Measurements from ENCODE around the gene TMEM138.
A peak's percentile ranks its signal among the peaks of the same experiment; 100 is the strongest.

Gene TMEM138

DNA sequence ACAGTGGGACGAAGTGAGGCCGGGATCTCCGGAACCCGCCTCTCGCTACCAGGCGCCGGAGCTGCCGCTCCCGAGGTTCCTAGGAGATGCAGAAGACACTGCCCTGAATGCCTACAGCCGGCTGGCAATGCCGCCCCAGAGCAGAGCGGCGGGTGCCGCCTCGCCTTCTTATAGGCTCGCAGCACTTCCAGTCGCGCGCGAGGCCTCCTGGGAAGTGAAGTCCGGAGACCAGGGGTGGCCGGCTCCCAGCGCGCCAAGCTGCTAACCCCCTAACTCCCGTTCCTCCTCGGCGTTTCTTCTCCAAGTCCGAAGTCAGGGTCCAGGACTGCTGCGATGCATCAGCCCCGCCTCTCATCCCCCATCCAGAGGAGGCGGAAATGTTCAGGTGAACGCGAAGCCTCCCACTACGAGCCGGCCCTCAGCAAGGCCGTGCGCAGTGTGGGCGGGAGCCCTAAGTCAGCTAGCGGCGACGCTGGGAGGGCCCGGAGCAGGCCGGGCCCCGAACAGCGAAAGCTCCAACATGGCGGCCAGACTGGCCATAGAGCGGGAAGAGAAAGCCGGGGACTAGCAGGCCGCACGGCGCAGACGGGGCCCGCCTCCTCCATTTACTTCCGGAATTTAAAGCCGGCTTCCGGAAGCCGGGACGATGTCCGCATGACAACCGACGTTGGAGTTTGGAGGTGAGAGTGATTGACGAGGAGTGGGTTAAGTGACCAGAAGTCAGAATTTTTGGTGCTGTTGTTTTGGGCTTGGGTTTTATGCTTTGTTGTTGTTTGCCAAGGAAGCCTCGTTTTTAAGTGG, at the start of gene TMEM138, which contains the start of gene CYB561A3:
Gene TMEM138 (plus strand): TSS at position 634 of the 801 bp plus-strand sequence. CDS start 2,017 bp downstream, outside the sequence.
Gene CYB561A3 (minus strand): TSS at position 142 of the 801 bp plus-strand sequence. CDS start 5,169 bp downstream, outside the sequence.
- peak; percentile 90 for DNase-seq

DNA sequence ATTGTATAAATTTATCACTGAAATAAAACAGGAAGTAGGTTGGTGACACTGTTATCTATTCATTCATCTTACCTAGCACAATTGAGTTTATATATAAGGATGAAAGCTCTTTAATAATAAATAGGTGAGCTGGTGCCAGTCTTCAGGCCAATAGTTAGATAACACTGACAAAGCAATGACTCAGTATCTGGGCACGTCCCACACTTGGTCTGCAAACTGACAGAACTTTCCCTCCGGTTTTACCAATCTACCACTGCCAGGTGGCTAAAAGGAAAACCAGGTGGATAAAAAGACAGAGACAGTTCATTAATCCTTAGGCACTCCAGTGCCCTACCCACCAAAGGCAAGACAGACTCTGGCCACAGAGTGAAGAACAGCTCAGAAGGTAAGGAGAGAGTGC, 46.9 kb upstream of the TMEM138 start:
- no peak for DNase-seq

DNA sequence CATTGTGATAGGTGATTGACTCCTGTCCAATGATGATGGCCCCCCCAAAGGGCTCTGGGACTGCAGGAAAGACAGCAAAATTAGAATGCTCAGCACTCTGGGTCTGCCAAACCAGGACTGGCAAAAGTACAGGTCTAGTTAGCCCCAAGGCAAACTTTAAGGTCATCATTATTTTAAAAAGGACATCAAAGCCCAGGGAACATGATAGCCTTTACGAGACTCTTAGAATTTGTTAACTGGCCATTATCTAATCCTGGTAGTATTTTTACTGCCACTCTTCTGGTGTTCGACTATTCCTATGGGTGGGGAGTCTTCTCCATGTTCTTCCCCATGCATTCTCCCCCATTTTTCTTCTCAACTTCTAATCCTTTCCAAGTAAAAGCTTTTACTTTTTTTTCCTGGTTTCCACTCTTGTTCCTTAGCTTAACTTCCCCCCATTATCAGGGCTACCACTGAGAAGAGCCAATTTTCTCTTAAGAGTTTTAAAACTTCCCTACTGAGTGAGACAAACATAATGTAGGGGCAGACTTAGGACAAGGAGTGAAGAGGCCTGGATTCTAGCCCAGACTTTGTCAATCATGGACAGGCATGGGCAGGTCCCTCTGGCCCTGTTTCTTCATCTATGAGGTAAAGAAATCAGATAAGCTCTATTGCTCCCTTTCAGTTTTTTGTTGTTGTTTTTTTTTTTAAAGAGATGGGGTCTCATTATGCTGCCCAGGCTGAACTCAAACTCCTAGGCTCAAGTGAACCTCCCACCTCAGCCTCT, 36.3 kb upstream of the TMEM138 start:
- no peak for DNase-seq

DNA sequence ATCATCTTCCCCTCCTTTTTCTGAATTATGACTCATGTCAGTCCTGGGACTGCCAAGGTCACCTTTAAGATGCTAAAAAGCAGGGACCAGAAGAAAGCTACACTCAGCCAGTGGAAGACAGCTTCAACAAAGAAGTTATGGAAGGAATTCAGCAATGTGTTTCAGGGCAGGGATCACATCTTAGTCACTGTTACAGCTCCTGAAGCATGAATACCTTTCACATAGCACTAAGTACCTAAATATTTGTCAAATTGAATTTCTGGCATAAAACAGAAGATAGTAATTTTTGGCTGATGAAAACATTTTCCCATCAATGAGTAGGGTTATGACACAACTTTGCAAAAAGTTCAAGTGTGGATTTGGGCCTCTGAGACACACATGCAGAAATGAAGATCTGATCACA, 34.5 kb upstream of the TMEM138 start:
- no peak for DNase-seq

DNA sequence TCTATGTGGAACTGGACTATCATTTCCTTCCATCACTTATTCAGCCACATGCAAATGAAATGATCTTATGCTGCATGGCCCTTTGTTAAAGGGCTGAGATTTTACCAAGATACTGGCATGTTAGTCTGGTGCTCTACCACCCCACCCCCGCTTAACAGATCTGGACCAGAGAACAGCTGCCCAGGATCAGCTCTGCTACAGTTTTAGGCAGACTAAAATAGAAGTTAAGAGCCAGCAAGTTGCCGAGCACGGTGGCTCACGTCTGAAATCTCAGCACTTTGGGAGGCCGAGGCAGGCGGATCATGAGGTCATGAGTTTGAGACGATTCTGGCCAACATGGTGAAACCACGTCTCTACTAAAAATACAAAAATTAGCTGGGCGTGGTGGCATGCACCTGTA, 33.8 kb upstream of the TMEM138 start:
- DNase-seq = no peak

DNA sequence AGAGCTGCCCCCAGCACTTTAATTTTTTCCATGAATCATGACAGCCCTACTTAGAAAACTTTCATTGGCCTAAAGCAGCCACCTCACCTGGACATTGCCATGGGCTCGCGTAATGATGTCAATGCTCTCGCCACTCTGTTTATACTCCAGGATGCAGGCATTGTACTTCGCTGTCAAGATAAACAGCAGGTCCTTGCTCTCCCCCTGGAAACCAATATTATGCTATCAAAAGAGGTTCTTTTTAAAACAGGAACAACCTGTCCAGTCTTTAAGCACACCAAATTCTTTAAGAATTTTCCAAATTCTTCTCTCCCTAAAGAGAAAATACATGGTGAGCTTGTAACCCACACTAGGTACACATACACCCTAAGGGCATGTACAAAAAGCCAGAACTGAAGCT, 32.3 kb upstream of the TMEM138 start:
- no peak for DNase-seq

DNA sequence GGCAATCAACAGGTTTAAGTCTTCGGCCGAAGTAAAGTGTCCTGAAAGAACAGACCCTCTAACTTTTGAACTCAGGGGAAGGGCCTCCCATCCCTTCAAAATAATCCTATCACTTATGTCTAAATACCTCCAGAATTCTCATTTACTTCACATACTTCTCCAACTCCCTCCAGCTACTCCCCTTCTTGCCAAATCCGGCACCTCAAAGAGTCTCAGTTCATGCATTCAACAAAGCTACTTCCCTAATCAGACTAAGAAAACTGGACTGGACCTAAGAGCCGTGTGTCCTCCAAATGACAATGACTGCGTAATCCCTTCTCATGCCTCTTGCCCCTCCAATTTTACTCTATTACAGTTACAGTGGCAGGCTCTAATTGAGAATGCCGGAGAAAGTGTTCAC, 30.5 kb upstream of the TMEM138 start:
- no peak for DNase-seq

DNA sequence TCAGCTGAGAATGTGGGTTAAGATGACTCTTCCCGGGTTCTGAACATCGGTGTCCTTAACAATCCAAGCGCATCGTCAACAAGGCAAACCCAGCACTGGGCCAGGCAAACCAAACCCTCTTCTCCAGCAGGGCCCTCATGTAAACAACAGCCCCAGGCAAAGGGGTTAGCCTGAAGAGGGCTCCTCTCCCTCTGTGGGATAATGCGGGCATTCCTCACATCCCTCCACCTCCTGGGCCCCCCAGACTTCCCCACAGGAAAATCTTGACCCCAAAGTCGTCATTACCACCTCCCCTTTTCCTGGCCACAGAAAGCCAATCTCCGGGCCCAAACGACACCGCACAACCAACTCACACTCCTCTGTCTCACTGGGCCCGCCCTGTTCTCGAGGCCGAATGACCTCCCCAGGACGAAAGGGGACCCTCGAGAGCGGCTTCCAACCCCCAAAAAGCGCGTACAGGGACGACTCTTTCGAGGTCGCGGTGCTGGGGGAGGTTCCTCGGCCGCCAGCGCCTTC, 29.8 kb upstream of the TMEM138 start:
- DNase-seq = no peak

DNA sequence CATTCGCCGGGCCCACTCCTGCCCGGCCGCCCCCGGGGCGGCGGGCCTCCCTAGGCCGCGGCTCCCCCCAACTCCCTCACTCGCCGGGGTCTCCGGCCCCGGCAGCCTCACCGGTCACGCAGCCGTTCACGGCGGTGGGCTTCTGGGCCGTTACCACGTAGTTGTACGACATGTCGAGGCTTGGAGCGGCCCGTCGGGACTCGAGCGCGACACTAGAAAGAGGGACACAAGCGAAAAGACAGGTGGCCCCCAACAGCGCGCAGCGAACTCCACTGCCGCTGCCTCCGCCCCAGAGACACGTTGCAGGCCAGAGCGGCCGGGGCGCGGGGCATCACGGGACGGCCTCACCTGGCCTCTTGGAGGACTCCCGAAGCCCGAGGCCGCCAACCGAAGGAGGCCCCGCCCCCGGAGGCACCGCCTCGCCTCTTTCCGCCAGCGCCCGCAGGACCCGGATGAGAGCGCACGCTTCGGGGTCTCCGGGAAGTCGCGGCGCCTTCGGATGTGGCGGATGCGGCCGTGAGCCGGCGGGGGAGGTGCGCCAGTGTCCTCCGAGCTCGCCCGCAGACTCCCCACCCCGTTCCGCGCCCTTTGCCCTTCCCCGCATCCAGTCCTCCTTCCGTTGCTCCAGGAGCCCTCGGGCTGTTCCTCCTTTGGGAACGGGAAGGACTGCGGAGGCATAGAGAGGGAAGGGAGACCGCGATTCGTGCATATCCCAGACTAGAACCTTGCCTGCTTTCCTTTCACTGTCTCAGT, 29.2 kb upstream of the TMEM138 start, which contains the start of the genes DDB1 and TKFC:
Gene DDB1 (minus strand): TSS at position 309 of the 753 bp plus-strand sequence. CDS start 137 bp downstream, at position 172.
Gene TKFC (plus strand): TSS at position 432 of the 753 bp plus-strand sequence. CDS start 1,501 bp downstream, outside the sequence.
- DNase-seq = peak; percentile 92

DNA sequence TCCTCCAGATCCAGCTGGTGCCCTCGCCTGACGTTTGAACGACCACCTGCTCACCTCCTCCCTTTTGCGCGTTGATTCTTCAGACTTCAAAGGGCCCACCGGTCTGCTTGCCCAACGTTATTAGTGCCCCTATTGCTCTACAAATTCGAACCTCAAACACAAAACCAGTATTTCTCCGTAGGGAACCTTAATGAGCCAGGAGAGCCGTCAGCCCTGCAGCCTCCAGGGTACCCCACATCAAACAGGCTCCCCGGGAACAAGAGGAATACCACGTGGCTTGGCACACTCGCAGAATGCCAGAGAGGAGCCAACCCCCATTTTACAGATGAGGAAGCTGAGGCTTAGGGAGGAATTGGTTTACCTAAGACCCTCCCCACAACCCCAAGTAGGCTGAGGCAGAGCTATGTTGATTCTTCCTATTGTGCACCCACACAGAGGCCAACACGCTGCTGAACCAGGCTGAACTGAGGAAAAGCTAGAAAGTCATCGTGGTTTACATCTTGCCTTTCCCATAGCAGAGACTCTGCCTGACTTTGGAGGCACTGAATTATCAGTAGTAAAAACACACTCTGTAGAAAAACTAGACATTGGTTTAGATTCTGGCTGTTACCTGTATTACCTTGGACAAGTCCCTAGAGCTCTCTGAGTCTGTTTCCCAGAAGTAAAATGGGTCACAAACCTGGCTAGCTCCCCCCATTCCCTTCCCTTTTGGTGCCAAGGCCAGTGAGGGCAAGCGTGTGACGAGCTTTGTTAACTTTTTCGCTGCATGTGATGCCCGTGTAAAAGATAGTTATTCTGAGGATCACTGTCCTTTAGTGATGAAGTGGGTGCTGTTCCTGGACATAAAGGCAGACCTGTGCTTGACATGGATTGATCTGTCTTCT, 28.4 kb upstream of the TMEM138 start:
- DNase-seq = no peak

DNA sequence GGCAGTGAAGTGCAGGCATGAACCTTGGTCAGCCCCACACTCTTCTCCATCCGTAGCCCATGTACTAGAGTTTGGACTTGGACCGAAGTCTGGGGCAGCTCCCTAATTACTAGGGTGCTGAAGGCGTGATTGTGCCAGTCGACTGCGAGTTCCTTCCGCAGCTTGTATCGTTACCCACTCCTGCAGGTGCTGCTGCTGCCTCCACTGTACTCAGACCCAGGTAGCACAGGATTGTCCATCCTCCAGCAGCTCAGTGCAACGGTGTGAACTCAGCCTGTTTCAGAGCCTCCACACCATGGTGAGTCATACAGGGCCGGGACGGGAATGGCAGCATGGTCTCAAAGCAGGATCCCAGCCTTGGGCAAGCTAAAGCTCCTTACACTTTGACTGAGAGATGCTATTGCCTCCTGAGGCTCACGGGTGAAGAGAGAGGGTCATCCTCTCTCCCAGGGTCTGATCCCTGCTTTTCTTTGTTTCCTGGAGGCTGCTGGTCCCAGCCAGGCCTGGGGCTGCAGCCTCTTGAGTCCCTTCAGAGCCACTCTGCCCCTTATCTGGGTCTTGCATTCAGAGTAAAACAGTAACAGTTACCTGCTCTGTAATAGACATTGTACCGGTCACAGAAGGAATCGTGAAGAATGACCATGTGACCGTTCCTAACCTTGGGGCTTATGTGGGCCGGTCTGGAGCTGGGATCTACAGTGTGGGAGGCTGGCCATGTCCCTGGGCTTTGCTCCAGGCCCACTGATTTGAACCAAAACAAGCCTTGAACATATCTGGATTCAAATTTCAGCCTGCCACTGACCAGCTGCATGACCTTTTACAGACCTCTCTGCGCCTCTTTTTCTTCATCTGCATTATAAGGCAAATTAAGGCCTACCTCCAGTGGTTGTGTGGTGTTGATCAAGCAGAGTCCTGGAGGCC, 27.5 kb upstream of the TMEM138 start:
- no peak for DNase-seq

DNA sequence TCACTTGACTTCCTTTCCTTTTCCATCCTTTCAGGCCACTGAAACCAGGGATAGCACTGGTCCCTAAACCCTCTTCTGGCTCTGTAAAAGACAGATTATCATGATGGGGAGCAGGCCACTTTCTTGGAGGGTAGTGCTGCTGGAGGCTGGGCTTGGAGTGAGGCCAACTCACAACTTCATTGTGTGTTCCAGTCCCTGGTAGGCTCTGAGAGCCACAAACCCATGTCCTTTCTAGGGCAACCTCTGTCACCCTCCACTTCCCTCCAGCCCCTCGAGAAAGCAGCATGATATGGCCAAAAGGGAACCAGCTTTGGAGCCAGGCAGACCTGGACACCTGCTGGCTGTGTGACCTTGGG, 26.8 kb upstream of the TMEM138 start:
- DNase-seq = no peak

DNA sequence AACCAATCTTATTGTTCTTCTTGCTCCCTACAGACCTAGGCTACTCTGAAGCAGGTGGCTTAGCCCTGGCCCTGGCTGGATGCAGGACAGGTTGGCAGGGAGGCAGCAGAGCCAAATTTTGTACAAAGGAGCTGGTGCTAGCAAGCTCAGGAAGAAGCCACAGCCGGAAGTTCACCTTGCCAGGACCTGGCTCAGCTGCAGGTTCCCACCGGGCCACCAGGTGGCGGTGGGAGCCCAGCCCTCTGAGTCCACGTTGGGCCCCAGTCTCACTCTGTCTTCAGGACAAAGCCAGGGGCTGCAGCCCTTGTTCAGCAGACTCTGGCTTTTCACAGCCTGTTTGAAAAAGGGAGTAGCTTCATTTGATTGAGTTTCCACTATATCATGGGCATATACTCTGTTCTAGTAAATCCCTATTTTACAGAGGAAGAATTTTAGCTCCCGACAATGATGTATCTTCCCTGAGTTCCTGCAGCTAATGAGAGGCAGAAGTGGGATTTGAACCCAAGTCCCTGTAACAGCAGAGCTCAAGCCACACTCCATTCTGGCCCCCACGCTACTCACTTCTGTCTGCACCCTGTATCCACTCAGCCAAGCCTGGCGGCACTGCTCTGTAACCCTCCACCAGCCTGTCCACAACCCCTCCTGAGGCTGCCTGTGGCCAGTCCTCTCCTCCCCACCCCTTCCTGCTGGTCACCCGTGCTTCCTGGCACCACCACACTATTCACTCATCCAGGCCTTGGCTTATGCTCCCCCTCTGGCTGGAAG, 25.8 kb upstream of the TMEM138 start:
- DNase-seq = peak; percentile 77

DNA sequence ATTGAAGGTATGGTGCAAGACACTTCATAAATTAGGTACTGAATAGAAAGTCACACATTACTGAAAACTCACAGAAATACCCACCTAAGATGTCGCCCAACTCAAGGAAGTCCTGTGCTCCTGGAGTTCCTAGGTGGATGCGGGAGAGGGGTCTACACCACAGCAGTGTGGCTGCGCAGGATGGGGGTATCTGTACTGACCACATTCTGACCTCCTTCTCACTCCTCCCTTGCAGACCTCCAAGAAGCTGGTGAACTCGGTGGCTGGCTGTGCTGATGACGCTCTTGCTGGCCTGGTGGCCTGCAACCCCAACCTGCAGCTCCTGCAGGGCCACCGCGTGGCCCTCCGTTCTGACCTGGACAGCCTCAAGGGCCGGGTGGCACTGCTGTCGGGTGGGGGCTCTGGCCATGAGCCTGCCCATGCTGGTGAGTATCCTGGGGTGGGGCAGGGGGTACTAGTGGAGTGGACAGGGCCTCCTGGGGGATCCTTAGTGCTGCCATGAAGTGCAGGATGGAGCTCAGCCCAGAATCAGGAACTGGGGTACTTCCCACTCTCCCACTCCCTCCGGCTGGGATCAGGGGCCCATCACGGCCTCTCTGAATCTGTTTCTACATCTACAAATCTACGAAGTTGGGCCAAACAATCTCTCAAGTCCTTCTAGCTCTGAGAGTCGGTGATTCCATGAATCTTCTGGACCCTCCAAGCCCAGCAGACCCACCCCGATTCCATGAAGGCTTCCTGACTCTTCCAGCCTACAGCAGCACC, 24.3 kb upstream of the TMEM138 start:
- no peak for DNase-seq

DNA sequence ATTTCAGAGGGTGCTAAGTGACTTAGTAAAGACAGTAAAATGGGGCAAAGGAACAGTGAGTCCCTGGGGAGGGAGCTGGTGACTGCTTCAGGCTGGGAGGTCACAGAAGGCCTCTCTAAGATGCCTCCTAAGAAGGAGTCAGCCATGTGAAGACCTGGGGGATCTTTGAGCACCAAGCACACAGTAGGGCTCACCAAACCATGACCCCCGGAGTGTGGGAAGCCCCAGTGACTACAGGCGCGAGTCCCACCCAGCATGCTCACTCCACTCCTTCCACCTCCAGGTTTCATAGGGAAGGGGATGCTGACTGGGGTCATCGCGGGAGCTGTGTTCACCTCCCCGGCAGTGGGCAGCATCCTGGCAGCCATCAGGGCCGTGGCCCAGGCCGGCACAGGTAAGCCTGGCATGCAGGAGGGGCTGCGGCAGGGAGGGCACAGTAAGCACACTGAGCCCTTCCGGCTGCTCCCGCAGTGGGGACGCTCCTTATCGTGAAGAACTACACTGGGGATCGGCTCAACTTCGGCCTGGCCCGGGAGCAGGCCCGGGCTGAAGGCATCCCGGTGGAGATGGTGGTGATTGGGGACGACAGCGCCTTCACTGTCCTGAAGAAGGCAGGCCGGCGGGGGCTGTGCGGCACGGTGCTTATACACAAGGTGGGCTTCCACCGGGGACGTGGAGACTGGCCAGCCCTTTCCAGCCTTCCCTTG, 23.2 kb upstream of the TMEM138 start:
- DNase-seq = no peak

DNA sequence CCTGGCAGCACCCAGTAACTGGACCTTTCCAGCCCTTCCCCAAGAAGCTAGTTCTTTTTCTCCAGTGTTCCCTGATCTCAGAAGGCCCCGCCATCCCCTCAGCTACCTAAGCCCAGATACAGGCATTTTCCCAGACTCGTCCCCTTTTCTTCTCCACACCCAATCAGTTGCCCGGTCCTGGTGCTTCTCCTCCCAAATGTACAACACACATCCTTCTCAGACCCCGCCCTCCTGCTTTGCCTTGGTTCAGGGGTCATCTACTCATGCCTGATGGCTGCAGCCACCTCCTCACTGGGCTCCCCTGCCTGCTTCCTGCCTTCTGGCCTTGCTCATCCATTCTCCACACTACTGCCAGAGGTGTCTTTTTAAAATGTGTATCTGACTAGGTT, 22.7 kb upstream of the TMEM138 start:
- DNase-seq = no peak

DNA sequence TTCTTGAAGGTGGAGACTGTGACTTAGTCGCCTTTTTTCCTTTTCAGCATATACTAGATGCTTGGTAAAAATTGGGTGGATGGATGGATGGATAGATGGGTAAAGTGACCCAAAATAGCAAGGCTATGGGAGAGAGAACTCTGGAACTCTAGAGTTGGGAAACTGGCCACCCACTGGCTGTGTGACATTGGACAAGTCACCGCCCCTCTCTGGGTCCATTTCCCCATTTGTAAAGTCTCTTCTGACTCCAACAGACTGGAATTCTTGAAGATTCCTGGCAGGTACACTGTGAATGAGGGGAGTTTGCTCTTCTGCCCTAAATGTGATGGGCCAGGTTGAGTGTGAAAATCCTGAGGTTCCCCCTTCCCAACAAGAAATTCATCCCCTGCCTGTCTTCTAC, 21.2 kb upstream of the TMEM138 start:
- no peak for DNase-seq

DNA sequence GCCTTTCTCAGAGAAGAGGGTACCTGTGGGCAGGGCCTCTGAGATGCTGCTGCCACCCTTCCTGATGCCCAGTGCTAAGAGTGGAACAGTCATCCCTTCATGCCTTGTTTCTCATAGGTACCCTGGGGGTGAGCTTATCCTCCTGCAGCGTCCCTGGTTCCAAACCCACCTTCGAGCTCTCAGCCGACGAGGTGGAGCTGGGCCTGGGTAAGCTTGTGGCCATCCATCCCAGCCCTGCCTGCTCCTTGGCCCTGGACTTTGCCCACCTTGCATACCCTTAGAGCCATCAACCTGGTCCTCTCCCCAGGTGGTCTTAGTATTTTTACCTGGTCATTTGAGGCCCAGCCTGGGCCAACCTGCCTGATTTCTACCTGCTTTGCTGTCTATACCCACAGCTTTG, 20.5 kb upstream of the TMEM138 start:
- no peak for DNase-seq

Measured in NCI-H1436 (cell line).